Psoas muscle (tissue), 8 donors: ENCODE results near the gene PILRA. TPM values are rescaled to one million over a fixed set of nuclear protein-coding genes. Genes with fewer than 3 reads are reported as not detected.

Experiments used
- ATAC-seq, 4 donors: fragments of 200-7000 bp; cut with Tn5 transposase; one replicate each; pipeline ENCODE4 v1.9.1; 2020; ENCODE audit warnings: moderate library complexity in 3 of 4, mild to moderate bottlenecking in 2 of 4
- DNase-seq, 2 donors: peaks; one replicate each; pipeline ENCODE4 v3.0.0-alpha.2; 2020
- H3K27ac ChIP-seq: fragments of 200-600 bp; one replicate; pipeline ENCODE4 v1.8.0; 2022
- H3K27me3 ChIP-seq, 3 donors: fragments of 200-600 bp in 1 of 3; one replicate each; pipeline versions ENCODE4 v1.6.1 to v1.8.0; 2013 to 2022; ENCODE audit warnings: low read length in 2 of 3, mild to moderate bottlenecking in 2 of 3, moderate library complexity in 1 of 3; ENCODE audit not compliant: insufficient read depth in 3 of 3
- H3K36me3 ChIP-seq, 2 donors: fragments of 200-600 bp in 1 of 2; one replicate each; pipeline versions ENCODE4 v1.6.1 to v1.8.0; 2013 to 2022; ENCODE audit warnings: low read depth in 1 of 2, mild to moderate bottlenecking in 1 of 2, moderate library complexity in 1 of 2; ENCODE audit not compliant: insufficient read depth in 1 of 2
- H3K4me1 ChIP-seq: fragments of 200-600 bp; one replicate; pipeline ENCODE4 v1.8.0; 2022
- H3K4me3 ChIP-seq: fragments of 200-600 bp; one replicate; pipeline ENCODE4 v1.8.0; 2022; ENCODE audit warnings: mild to moderate bottlenecking
- H3K9me3 ChIP-seq: fragments of 200-600 bp; one replicate; pipeline ENCODE4 v1.8.0; 2022
- CTCF ChIP-seq: fragments of 200-600 bp; IDR thresholded peaks from one replicate; pipeline ENCODE4 v1.8.0; 2022; ENCODE audit warnings: antibody characterized with exemption
- WGBS, 3 donors: extraction: QIAGEN DNeasy Blood & Tissue Kit; methylation state at CpG; one replicate each; pipeline versions ENCODE4 v1.1.6 to v1.1.7; 2013; 5-methylcytosine and 5-hydroxymethylcytosine counted together
- intact Hi-C, 2 donors: fragments of 100-400 bp; cut with DNase I; formaldehyde crosslinking; loops; one replicate each; pipeline versions ENCODE4 v1.11.0 to v1.14.2; 2022
- polyA plus RNA-seq, 3 donors: library from polyadenylated mRNA; stranded (reverse); fragments of 200-250 nt; gene quantifications; one replicate each; pipeline ENCODE4 v1.2.3, GENCODE V29; 2013
- total RNA-seq, 4 donors: library from RNA; stranded (reverse); fragmentation: NEBNext Ultra II Directional in 2 of 4; extraction: Animal tissue kit (Norgen Biotek cat#: 25700) in 2 of 4; gene quantifications; one replicate each; pipeline versions ENCODE4 v1.2.1 to v1.2.4, GENCODE V29; 2021 to 2023
- donor health status: healthy with polysubstance abuse.
- donor health status: DM: no; HTN: no; CAD: no; lungs with moderate emphysema.
- donor health status: Bipolar disorder and iron deficiency.
- donor health status: healthy.
- donor health status: DM: yes; HTN: yes; CAD: no.
- donor health status: DM: no; HTN: no; CAD: no.
- donor health status: DM: no; HTN: no; CAD: no.
- donor health status: DM: yes; HTN: yes; CAD: no.

Gene PILRA
- total and polyA plus RNA-seq, 7 donors = 0.93 to 2.8 (median 2.3) TPM

GRCh38 chr7:100390286-100391009 lies 17.2 kb downstream of the PILRA start:
- Histone ChIP-seq H3K4me1 (peaks cover 11% of the 10 kb centered on the region), H3K9me3 (no peaks in the 10 kb centered on the region), H3K36me3 (no peaks in the 10 kb centered on the region), H3K27ac (no peak overlapping the region), H3K4me3 (no peak overlapping the region), H3K27me3 (no peaks in the 10 kb centered on the region)
- DNase-seq (no peak), ATAC-seq (no peak)
- WGBS, 3 donors = 49 to 59% (median 50%) methylated on average over 3 of the region's 3 CpGs
- TF ChIP-seq CTCF = no peak
- intact Hi-C loops = loop anchor here in 1 of 2 donors (5.0 kb wide), 1 partner anchor 33 kb away; the partner anchor contains the start of gene PILRB

DNA sequence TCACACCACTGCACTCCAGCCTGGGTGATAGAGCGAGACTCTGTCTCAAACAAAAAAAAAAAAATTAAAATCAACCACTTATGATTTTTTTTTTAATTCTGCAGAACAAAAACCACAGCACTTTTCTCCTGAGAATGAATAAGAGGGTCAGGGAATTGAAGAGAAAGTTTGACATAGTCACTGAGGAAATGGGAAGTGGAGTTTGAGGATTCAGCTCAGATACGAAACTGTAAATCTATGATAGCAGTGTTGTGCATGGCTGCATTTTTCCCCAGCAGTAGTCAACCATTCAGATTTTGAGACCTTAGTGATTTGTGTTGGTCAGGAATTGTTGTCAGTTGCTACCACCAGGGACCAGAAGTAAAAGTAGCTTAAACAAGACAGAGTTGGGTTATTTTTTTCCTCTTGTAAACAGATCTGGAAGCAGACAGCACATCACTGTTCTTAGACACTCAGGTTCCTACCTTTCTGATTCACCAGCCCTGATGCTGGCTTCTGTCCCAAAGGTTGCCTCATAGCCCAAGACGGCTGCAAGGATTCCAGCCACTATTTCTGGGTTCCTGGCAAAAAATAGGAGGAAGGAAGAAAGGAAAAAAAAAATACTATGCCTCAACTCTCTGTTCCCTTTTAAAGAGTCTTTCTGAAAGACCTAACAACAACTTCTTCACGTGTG lies 20.1 kb downstream of the PILRA start:
- H3K36me3 ChIP-seq = no peaks in the 10 kb centered on the region
- intact Hi-C loops = loop anchor here in 1 of 2 donors (5.0 kb wide), 1 partner anchor 36 kb away; the partner anchor contains the start of gene PILRB
- ATAC-seq (no peak), DNase-seq (no peak)
- H3K9me3 ChIP-seq = no peaks in the 10 kb centered on the region
- WGBS, 3 donors = 73 to 76% (median 75%) methylated on average over 4 of the region's 4 CpGs
- no peaks in the 10 kb centered on the region for H3K27me3 ChIP-seq
- no peak overlapping the region for H3K4me3 ChIP-seq
- no peak overlapping the region for H3K27ac ChIP-seq
- no peaks in the 10 kb centered on the region for H3K4me1 ChIP-seq
- no peak for TF ChIP-seq CTCF

DNA sequence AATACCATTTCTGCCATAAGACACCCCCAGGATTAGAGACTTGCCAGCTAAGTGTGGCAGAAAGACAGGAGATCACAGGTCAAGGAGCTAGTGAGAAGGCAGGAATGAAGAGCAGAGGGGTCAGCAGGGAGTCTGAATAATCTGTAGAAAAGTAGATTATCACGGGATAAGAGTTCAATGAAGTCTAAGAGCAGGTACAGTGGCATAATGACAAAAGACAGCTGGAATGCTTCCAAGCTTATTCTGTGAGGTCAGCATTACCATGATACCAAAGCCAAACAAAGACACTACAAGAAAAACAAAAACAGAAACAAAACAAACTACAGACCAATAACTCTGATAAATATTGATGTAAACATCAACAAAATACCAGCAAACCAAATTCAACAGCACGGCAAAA lies 20.8 kb downstream of the PILRA start:
- no peak for TF ChIP-seq CTCF
- intact Hi-C loops = loop anchor here in 1 of 2 donors (5.0 kb wide), 1 partner anchor 37 kb away; the partner anchor contains the start of gene PILRB
- no peaks in the 10 kb centered on the region for H3K4me1 ChIP-seq

DNA sequence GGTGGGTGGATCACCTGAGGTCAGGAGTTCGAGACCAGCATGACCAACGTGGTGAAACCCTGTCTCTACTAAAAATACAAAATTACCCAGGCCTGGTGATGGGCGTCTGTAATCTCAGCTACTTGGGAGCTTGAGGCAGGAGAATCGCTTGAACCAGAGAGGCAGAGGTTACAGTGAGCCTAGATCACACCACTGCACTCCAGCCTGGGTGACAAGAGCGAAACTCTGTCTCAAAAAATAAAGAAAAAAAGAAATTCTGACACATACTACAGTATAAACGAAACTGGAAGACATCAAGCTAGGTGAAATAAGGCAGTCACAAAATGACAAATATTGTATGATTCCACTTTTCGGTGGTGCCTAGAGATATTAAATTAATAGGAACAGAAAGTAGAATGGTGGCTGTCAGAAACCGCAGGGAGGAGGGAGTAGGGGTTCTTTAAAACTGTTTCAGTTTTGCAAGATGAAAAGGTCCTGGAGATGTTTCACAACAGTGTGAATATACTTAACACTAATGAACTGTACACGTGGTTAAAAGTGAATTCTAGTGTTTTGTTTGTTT lies 23.2 kb downstream of the PILRA start:
- Histone ChIP-seq H3K4me1 (no peaks in the 10 kb centered on the region), H3K9me3 (no peaks in the 10 kb centered on the region), H3K4me3 (no peak overlapping the region), H3K27me3 (no peaks in the 10 kb centered on the region), H3K36me3 (peaks cover 0 to 1% of the 10 kb centered on the region in 2 donors), H3K27ac (no peak overlapping the region)
- no peak for TF ChIP-seq CTCF
- ATAC-seq (no peak), DNase-seq (no peak)
- intact Hi-C loops = no loop called here
- WGBS, 3 donors = 70 to 77% (median 76%) methylated on average over 9 of the region's 9 CpGs

More for the DNA sequence above, 20.8 kb downstream of the PILRA start:
- Histone ChIP-seq H3K4me3 (no peak overlapping the region), H3K36me3 (no peaks in the 10 kb centered on the region), H3K9me3 (no peaks in the 10 kb centered on the region), H3K27me3 (no peaks in the 10 kb centered on the region), H3K27ac (no peak overlapping the region)
- no peak for DNase-seq
- ATAC-seq = no peak
- WGBS, 3 donors = 60 to 80% (median 78%) methylated on average over 2 of the region's 2 CpGs
